RCC 7860 (cell line): ENCODE measurements around the gene CSF3.

Source experiments
- DNase-seq: peaks from one replicate; pipeline ENCODE4 v3.0.0-alpha.2; 2015; ENCODE audit warnings: low spot score
- FAIRE-seq: peaks from 2 replicates; lab custom pipeline; 2012; peaks lifted over from hg19 to GRCh38; lab: Jason Lieb, UNC

Gene CSF3

GRCh38 chr17:40015005-40015997 lies at the start of gene CSF3:
Gene CSF3, plus strand, starts transcription at chr17:40015440. Its CDS starts 35 bp downstream, at chr17:40015475.
- DNase-seq = no peak

GRCh38 chr17:39966771-39967170 lies 48.5 kb upstream of the CSF3 start:
- no peak for FAIRE-seq
- no peak for DNase-seq

More at GRCh38 chr17:40015005-40015997, at the start of gene CSF3:
- FAIRE-seq = no peak

- FAIRE-seq = no peak
- no peak for DNase-seq
These were observed 46.5 kb upstream of the CSF3 start for GRCh38 chr17:39968761-39969160.

DNA sequence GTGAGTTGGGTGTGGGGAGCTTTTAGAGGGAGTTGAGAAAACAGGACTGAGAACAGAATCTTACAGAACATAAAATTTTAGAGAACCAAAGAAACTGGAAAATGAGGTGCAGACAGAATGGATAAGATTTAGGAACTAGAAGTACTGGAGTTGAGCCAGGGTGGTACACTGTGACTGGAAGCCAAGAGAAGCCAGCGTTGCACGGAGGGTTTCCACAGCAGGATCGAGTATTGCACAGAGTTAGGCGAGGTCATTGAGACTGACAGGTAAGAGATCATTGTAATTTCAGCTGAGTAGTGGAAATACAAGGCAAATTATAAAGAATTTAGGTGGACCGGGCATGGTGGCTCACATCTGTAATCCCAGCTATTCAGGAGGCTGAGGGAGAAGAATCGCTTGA lies 45.9 kb upstream of the CSF3 start:
- DNase-seq (no peak), FAIRE-seq (no peak)

DNA sequence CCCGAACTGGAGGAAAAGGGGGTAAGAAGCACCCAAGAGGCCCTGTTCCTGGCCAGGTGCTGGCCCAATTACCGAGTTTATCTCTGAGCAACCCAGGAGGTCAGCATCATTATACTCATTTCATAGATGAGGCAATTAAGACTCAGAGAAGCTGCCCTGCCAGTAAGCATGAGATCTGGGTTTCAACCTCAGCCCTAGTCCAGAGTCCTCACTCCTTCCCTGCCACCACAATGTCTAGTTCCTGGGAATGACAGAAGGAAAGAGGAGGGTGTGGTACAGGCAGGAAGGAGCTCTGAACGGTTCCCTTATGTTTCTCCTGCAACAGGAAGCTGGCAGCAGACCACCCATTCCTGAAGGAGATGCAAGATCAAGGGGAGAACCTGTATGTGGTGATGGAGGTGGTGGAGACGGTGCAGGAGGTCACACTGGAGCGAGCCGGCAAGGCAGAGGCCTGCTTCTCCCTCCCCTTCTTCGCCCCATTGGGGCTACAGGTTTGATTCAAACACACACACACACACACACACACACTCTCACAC lies 45.0 kb upstream of the CSF3 start:
- no peak for FAIRE-seq
- no peak for DNase-seq

- DNase-seq = no peak
- no peak for FAIRE-seq
These were observed 44.1 kb upstream of the CSF3 start for GRCh38 chr17:39971076-39971603.

GRCh38 chr17:39972271-39972670 lies 43.0 kb upstream of the CSF3 start:
- FAIRE-seq (no peak), DNase-seq (no peak)

- DNase-seq (peak; percentile 62), FAIRE-seq (no peak)
These were observed 41.7 kb upstream of the CSF3 start for GRCh38 chr17:39973496-39973895.

GRCh38 chr17:39974433-39974832 lies 40.8 kb upstream of the CSF3 start:
- no peak for FAIRE-seq
- DNase-seq = no peak

DNA sequence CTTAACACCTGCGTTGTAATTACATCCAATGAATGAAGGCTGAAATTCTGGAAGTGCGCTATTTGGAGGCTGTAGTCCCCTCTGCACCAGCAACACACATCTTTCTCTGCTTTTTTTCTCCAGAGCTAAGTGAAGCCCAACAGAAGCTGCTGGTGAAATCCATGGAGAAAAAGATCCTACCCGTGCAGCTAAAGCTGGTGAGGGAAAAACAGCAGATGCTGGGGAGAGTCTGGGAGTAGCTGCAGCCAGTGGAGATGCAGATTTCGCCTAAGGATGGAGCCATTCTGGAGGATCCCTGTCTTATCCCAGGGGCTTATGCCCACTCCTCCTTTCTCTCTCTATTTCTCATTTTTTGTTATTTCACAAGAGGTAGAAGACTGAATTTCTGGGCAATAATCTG lies 39.4 kb upstream of the CSF3 start:
- no peak for DNase-seq
- no peak for FAIRE-seq

GRCh38 chr17:39979016-39979670 lies 36.1 kb upstream of the CSF3 start:
- FAIRE-seq (peak; percentile 74), DNase-seq (peak; percentile 98)

- FAIRE-seq = no peak
- peak; percentile 28 for DNase-seq
These were observed 35.3 kb upstream of the CSF3 start for GRCh38 chr17:39979893-39980350.

- DNase-seq (peak; percentile 99), FAIRE-seq (peak; percentile 91)
These were observed 34.7 kb upstream of the CSF3 start, which contains the start of gene PSMD3 for GRCh38 chr17:39980351-39981206. Gene PSMD3, plus strand, starts transcription at chr17:39980807. Its CDS starts 164 bp downstream, at chr17:39980971.

GRCh38 chr17:39981207-39981741 lies 34.0 kb upstream of the CSF3 start:
- no peak for DNase-seq
- FAIRE-seq = no peak

DNA sequence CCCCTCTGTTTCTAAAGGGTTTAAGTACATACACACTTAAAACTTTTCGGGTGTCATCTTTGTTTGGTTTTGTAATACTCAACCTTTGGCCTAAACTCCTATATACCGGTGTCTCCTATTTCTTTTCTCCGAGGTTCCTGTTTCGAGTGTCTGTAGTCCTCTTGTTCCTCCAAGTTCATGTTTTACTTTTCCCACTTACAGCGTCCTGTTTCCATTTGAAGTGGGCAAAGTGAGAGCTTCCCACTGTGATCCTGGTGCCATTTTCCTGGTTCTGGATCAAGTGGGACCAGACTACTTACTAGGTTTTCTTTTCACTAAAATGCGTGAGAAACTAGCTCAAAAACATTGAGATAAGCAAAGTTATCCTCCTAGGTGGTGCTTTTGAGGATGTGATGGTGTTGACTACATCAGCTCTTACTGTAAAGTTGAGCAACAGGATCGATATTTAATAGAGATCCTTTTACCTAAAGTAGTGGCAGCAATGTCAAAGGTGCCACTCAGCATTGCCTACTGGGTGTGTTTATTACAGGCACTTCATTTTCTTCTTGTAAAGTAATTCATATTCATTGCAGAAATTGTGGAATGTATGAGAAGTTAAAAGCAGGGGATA lies 33.4 kb upstream of the CSF3 start:
- FAIRE-seq = no peak

DNA sequence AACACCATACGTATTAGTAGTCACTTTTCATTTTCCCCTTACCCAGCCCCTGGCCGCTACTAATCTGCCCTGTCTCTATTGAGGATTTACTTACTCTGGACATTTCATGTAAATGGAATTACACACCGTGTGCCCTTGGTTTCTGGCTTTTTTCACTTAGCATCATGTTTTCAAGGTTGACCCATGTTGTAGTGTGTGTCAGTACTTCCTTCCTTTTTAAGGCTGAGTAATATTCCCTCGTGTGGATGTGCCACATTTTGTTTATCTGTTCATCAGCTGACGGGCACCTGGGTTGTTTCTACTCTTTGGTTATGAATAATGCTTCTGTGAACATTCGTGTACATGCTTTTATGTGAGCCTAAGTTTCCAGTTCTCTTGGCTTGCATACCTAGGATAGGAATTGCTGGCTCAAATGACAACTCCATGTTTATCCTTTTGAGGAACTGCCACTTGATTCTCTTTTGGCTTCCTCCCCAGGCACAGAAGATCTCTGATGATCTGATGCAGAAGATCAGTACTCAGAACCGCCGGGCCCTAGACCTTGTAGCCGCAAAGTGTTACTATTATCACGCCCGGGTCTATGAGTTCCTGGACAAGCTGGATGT lies 26.9 kb upstream of the CSF3 start:
- FAIRE-seq = no peak
- DNase-seq = no peak

More for the DNA sequence above, 33.4 kb upstream of the CSF3 start:
- no peak for DNase-seq

DNA sequence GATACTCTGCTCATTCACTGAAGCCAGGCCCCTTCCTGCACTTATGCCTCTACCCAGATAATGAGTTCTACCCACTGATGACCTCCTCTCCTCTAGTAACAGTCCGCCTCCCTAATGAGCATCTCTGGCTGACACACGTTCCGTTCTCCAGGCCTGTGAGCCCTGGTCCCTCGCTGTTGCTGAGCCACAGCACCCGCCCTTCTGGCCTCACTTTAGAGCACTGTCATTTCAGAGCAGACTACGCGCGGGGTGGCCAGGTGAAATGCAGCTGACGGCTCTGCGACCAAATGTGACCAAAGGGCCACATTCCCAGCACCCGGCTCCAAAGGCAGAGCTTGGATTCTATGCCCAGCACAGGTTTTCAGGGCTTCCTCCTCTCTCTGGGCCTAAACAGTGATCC lies 20.8 kb upstream of the CSF3 start:
- no peak for FAIRE-seq
- no peak for DNase-seq

DNA sequence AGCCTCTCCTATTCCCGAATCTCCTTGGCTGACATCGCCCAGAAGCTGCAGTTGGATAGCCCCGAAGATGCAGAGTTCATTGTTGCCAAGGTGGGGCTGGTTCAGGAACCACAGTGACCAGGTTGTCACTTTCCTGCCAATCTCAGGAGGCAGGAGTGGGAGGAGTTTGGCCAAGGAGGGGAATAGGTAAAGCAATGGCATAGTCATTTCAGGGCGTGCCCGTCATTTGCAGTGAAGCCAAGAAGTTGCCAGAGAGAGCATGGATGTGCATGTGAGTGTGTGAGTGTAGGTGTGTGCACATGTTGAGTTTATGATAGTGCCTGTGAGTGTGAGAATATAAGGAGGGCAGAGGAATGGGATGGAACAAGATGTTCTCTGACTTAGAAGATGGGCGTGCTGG lies 19.8 kb upstream of the CSF3 start:
- FAIRE-seq (no peak), DNase-seq (no peak)

DNA sequence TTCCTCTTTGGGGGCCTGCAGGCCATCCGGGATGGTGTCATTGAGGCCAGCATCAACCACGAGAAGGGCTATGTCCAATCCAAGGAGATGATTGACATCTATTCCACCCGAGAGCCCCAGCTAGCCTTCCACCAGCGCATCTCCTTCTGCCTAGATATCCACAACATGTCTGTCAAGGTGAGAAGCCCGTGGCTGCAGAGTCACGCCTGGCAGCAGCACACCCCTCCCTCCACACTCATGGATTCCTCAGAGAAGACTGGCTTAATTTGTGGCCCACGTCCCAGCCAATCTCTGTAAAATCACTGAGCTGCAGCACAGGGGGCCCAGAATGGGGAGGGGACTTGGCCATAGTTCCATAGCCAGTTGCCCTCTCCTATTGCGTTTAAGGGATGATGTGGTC lies 19.1 kb upstream of the CSF3 start:
- FAIRE-seq (no peak), DNase-seq (no peak)
